GM12873 (cell line): ENCODE measurements around the gene GPR37.

Experiments
- TF ChIP-seq, protein P1 (sequence below): IDR thresholded peaks from 2 replicates; pipeline ENCODE4 v1.5.1; 2012; ENCODE audit warnings: low read depth, mild to moderate bottlenecking, moderate library complexity, low read length, control low read depth; ENCODE audit not compliant: insufficient read depth; ENCODE audit errors: missing control alignments

GPR37 gene

DNA sequence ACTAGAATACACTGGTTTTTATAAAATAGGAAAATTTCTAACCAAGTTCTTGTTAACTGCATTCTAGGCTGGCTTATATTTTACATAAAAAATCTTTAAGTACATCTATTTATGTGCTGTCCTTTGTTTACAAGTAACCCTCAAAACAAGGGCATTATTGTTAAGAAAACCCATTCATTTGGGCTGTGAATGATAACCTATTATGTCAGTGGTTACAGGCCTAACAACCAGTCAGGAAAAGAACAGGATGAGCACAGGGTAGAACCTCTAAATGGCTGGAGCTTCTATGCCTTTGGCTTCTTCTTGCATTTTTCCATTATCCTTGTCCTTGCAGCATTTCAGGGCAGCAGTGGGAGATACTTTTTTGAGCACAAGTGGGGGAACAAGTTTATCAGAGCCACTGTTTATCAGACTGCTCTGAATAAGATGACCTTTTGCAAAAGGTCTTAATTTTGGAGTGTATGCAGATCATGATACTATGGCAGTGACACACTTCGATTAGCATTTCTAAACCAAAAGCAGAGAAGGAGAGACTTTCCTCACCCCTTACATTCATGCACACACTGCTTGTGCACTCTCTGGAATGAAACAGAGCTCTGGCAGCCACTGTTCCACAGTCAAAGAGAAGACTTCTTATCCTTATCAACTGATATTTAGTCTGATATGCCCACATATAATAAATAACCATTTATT is 10.9 kb downstream of the GPR37 start:
- TF ChIP-seq, protein P1, sequence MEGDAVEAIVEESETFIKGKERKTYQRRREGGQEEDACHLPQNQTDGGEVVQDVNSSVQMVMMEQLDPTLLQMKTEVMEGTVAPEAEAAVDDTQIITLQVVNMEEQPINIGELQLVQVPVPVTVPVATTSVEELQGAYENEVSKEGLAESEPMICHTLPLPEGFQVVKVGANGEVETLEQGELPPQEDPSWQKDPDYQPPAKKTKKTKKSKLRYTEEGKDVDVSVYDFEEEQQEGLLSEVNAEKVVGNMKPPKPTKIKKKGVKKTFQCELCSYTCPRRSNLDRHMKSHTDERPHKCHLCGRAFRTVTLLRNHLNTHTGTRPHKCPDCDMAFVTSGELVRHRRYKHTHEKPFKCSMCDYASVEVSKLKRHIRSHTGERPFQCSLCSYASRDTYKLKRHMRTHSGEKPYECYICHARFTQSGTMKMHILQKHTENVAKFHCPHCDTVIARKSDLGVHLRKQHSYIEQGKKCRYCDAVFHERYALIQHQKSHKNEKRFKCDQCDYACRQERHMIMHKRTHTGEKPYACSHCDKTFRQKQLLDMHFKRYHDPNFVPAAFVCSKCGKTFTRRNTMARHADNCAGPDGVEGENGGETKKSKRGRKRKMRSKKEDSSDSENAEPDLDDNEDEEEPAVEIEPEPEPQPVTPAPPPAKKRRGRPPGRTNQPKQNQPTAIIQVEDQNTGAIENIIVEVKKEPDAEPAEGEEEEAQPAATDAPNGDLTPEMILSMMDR, result no peak

- TF ChIP-seq, protein P1, result no peak
Measured at GRCh38 chr7:124752310-124752709, 13.3 kb downstream of the GPR37 start.

DNA sequence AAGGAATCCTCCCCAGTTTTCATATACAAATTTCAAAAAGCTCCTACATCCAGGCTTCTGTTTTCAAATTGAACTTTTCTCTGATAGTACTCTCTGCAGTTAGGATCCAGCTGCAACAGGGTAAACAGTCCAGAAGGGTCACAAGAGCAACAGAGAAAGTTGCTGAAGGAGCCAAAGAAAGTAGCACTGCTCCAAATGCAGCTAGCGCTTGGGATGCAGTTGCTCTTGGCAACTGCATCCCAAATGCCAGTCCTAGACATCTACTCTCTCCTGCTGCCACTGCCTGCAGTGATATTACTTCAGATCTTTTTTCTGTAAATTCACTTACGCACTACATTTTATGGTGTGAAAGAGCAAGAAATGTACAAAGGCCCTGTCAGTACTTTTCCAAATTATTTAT is 14.6 kb downstream of the GPR37 start:
- TF ChIP-seq, protein P1, result no peak

DNA sequence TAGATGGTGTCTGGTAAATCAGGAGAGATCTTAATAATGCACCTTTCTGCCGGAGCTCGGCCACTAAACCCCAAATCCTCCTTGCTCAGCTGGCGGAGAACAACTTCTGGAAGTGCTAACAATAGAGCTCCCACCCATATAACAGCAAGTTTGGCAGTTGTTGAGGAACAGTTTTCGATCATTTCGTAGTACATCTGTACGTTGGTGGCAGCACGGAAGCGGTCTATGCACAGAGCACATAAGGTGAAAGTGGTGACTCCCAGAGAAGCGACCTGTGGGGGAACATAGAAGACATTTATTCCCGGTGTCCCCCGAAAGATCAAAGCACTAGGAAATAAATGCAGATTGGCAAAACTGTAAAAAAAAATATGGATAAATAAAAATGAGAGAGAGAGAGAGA is 18.5 kb downstream of the GPR37 start:
- TF ChIP-seq, protein P1, result no peak

DNA sequence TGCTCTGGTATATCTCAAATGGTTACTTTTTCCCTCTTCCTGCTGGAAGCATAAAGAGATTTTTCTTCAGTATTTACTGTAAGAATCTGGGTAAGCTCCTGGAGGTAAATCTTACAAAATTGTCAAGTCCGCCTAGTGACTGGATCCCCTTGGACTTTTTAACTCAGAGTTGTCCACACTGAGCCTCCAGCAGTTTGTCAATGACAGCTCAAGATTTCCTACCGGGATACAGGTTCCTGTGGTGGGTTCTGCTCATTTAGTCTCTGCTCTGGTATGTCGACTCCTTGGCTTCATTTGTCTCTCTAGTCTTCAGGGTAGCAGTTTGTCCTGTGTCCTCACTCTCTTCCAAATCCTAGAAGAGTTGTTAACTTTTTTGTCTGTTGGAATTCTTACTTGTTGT is 27.0 kb downstream of the GPR37 start:
- TF ChIP-seq, protein P1, result no peak

GRCh38 chr7:124737760-124738300 is 27.8 kb downstream of the GPR37 start:
- TF ChIP-seq, protein P1, result no peak

- TF ChIP-seq, protein P1, result no peak
Measured at GRCh38 chr7:124728610-124729009, 37.0 kb downstream of the GPR37 start.
